Endothelial cell of umbilical vein (primary cell): Measurements from ENCODE around the gene CXCL6. TPM values are rescaled to one million over a fixed set of nuclear protein-coding genes. Genes with fewer than 3 reads are reported as not detected.

ENCODE experiments used
- BruUV-seq: library from RNA; stranded (reverse); fragments of 400-500 nt; replicated peaks from 2 replicates; lab custom pipeline; 2021; lab: Mats Ljungman, UMichigan
- CTCF ChIA-PET: fragments of 300-600, 350-600 bp; sonication (Branson Sonifier 250); formaldehyde crosslinking; loops from one replicate; lab custom pipeline; 2021; ENCODE audit warnings: antibody characterized with exemption, inconsistent platforms; lab: Charles Lee
- POLR2A ChIA-PET: fragments of 300-600, 350-600 bp; sonication (Branson Sonifier 250); formaldehyde crosslinking; loops from one replicate; lab custom pipeline; 2021; ENCODE audit warnings: antibody characterized with exemption, inconsistent platforms; lab: Charles Lee
- DNase-seq: peaks from one replicate; pipeline ENCODE4 v3.0.0-alpha.2; 2011; ENCODE audit warnings: low read depth, low spot score
- FAIRE-seq: peaks from 2 replicates; lab custom pipeline; 2011; peaks lifted over from hg19 to GRCh38; lab: Jason Lieb, UNC
- H2AFZ ChIP-seq: 2 replicates; pipeline ENCODE4 v1.6.0; 2012; ENCODE audit warnings: low read depth, low read length, control low read depth, inconsistent platforms
- H3K27ac ChIP-seq: 2 replicates; pipeline ENCODE4 v1.5.1; 2011; ENCODE audit warnings: low read depth, mild to moderate bottlenecking, control low read depth, low read length, moderate library complexity; ENCODE audit not compliant: insufficient read depth
- H3K27me3 ChIP-seq, 2 experiments: 2 replicates each; pipeline versions ENCODE4 v1.6.0 to v1.6.1; 2011; ENCODE audit warnings: low read length in 2 of 2, mixed read lengths in 1 of 2; ENCODE audit not compliant: control insufficient read depth in 2 of 2, insufficient read depth in 2 of 2
- H3K36me3 ChIP-seq, 2 experiments: 2 replicates in 1 of 2; 3 replicates in 1 of 2; pipeline ENCODE4 v1.5.1; 2011; ENCODE audit warnings: low read length in 2 of 2, mild to moderate bottlenecking in 1 of 2, moderate library complexity in 1 of 2; ENCODE audit not compliant: control insufficient read depth in 2 of 2, insufficient read depth in 2 of 2; ENCODE audit errors: extremely low read depth in 1 of 2
- H3K4me1 ChIP-seq: 3 replicates; pipeline ENCODE4 v1.5.1; 2011; ENCODE audit warnings: mild to moderate bottlenecking, low read length; ENCODE audit not compliant: control insufficient read depth, insufficient read depth; ENCODE audit errors: extremely low read depth
- H3K4me2 ChIP-seq: 2 replicates; pipeline ENCODE4 v1.6.1; 2011; ENCODE audit warnings: low read length, control low read depth, mixed read lengths; ENCODE audit not compliant: insufficient read depth
- H3K4me3 ChIP-seq, 3 experiments: fragments of 200-600 bp in 1 of 3; sonication (generic), shearing (Covaris generic) in 1 of 3; replicated peaks in 1 of 3; 2 replicates each; pipeline ENCODE4 v1.5.1; 2011 to 2016; ENCODE audit warnings: control low read depth in 3 of 3, low read length in 3 of 3, mild to moderate bottlenecking in 2 of 3, inconsistent platforms in 1 of 3, low read depth in 1 of 3, moderate library complexity in 1 of 3; ENCODE audit not compliant: insufficient read depth in 1 of 3
- H3K79me2 ChIP-seq: 2 replicates; pipeline ENCODE4 v1.6.0; 2012; ENCODE audit warnings: low read length, inconsistent platforms; ENCODE audit not compliant: control insufficient read depth, insufficient read depth
- H3K9ac ChIP-seq: replicated peaks from 2 replicates; pipeline ENCODE3; 2011; ENCODE audit warnings: low read length, control low read depth; ENCODE audit not compliant: insufficient read depth; ENCODE audit errors: extremely low read depth
- H3K9me1 ChIP-seq: replicated peaks from 3 replicates; pipeline ENCODE4 v1.6.0; 2011; ENCODE audit warnings: mild to moderate bottlenecking, low read length; ENCODE audit not compliant: control insufficient read depth, insufficient read depth; ENCODE audit errors: extremely low read depth
- H3K9me3 ChIP-seq: replicated peaks from 2 replicates; pipeline ENCODE4 v1.5.1; 2012; ENCODE audit warnings: low read length, inconsistent platforms; ENCODE audit not compliant: control insufficient read depth, insufficient read depth
- H4K20me1 ChIP-seq: replicated peaks from 2 replicates; pipeline ENCODE3; 2011; ENCODE audit warnings: mild to moderate bottlenecking, low read length; ENCODE audit not compliant: control insufficient read depth, insufficient read depth; ENCODE audit errors: extremely low read depth
- CTCF ChIP-seq, 2 donors: IDR thresholded peaks; 1 replicate in 1 of 2; 2 replicates in 1 of 2; pipeline ENCODE4 v1.5.1; 2011; ENCODE audit warnings: low read length in 2 of 2, mild to moderate bottlenecking in 2 of 2, moderate library complexity in 2 of 2, control low read depth in 1 of 2, inconsistent platforms in 1 of 2, low read depth in 1 of 2; ENCODE audit not compliant: insufficient read depth in 1 of 2; ENCODE audit errors: extremely low read depth in 1 of 2
- EZH2 ChIP-seq: IDR thresholded peaks from 2 replicates; pipeline ENCODE4 v1.6.1; 2012; ENCODE audit warnings: borderline replicate concordance, low read depth, mild to moderate bottlenecking, moderate library complexity, low read length, inconsistent platforms; ENCODE audit not compliant: severe bottlenecking
- FOS ChIP-seq: IDR thresholded peaks from 2 replicates; pipeline ENCODE4 v1.6.1; 2011; ENCODE audit warnings: mild to moderate bottlenecking, low read length, moderate library complexity, borderline replicate concordance; ENCODE audit not compliant: insufficient read depth
- JUN ChIP-seq: IDR thresholded peaks from 2 replicates; pipeline ENCODE4 v1.6.1; 2011; ENCODE audit warnings: borderline replicate concordance, low read depth; ENCODE audit not compliant: insufficient read length, insufficient read depth
- POLR2A ChIP-seq: IDR thresholded peaks from 2 replicates; pipeline ENCODE4 v1.6.1; 2012; ENCODE audit warnings: low read depth, mild to moderate bottlenecking, control low read depth, low read length
- POLR2AphosphoS5 ChIP-seq: IDR thresholded peaks from 2 replicates; pipeline ENCODE4 v1.6.1; 2012; ENCODE audit warnings: low read depth, mild to moderate bottlenecking, control low read depth, low read length, moderate library complexity; ENCODE audit not compliant: insufficient read depth
- dilution Hi-C: fragments of 300-500 bp; cut with MboI; formaldehyde crosslinking; loops from one replicate; pipeline ENCODE4 v1.15.0; 2019; ENCODE audit warnings: low sequenced_read_pairs; ENCODE audit not compliant: extremely low pct_ligation_motif_present
- intact Hi-C: fragments of 100-400 bp; cut with micrococcal nuclease; formaldehyde crosslinking; loops from one replicate; pipeline ENCODE4 v1.10.0; 2022
- polyA plus RNA-seq, 4 experiments: library from polyadenylated mRNA; depleted of rRNA in 3 of 4; stranded (reverse) in 3 of 4; unstranded in 1 of 4; fragments of >200 nt; gene quantifications; 2 replicates each; pipeline versions ENCODE4 v1.2.1 to v1.2.3, GENCODE V29; 2011 to 2012; ENCODE audit warnings: missing spikeins in 1 of 4
- total RNA-seq: library from RNA; stranded (reverse); gene quantifications from 2 replicates; pipeline ENCODE4 v1.2.3, GENCODE V29; 2021

CXCL6 gene
- total and polyA plus RNA-seq, 2 donors (not counting 3 experiments of a cell fraction or from before 2014, with no cell fraction given), result 0.81 to 1.2 TPM

- POLR2A ChIA-PET, result no interaction called here
- TF ChIP-seq POLR2A (no peak), POLR2AphosphoS5 (no peak), JUN (peak; percentile 7), CTCF (IDR thresholded peaks at IDR 0.05; ENCODE audit: extremely low read depth in 1 of 2, insufficient read depth in 1 of 2, low read depth in 1 of 2, low read length in 2 of 2) (no peak), FOS (peak; percentile 65), EZH2 (no peak)
Observed at GRCh38 chr4:73822389-73822788, 14.1 kb upstream of the CXCL6 start.

More at GRCh38 chr4:73822389-73822788, 14.1 kb upstream of the CXCL6 start:
- Histone ChIP-seq H3K79me2 (no peaks in the 10 kb centered on the region), H3K4me3 (no peak overlapping the region), H3K9me3 (no peaks in the 10 kb centered on the region), H2AFZ (no peak overlapping the region), H3K4me2 (no peak overlapping the region), H3K36me3 (no peaks in the 10 kb centered on the region), H3K4me1 (peaks cover 4% of the 10 kb centered on the region), H3K27ac (no peak overlapping the region), H3K9ac (no peak overlapping the region), H4K20me1 (no peaks in the 10 kb centered on the region), H3K9me1 (no peaks in the 10 kb centered on the region), H3K27me3 (no peaks in the 10 kb centered on the region)
- CTCF ChIA-PET, result interaction anchor here (1.3 kb wide), 1 partner anchor 42 kb away, joined by 3 read pairs; no protein-coding TSS in a partner anchor
- DNase-seq (no peak), FAIRE-seq (no peak)
- intact Hi-C loops (no loop called here), dilution Hi-C loops (no loop called here)
- no TSS peak for BruUV-seq
